AG04450 (cell line): ENCODE data around the gene GMIP. TPM values are rescaled to one million over a fixed set of nuclear protein-coding genes. Genes with fewer than 3 reads are reported as not detected.

Source experiments
- polyA plus RNA-seq: library from polyadenylated mRNA; depleted of rRNA; stranded (reverse); fragments of >200 nt; gene quantifications from 2 replicates; pipeline ENCODE4 v1.2.3, GENCODE V29; 2011; rRNA removed

GMIP gene
- polyA plus RNA-seq, 1 experiment: 3.1 TPM

Other genes with a start within 250 kb of the GMIP start
- gene GATAD2A, start 238.0 kb downstream of the GMIP start, polyA plus RNA-seq: 22.0 and 23.4 TPM in 2 replicates
- gene TSSK6, start 128.1 kb downstream of the GMIP start, polyA plus RNA-seq: 1.0 and 1.7 TPM in 2 replicates
- 388 and 454 TPM in 2 replicates for gene NDUFA13, start 127.4 kb downstream of the GMIP start, polyA plus RNA-seq
- gene YJEFN3, start 114.7 kb downstream of the GMIP start, polyA plus RNA-seq: 1.2 and 1.4 TPM in 2 replicates
- 0.20 and 0.25 TPM in 2 replicates for gene CILP2, start 105.4 kb downstream of the GMIP start, polyA plus RNA-seq
- 0.63 and 0.69 TPM in 2 replicates for gene PBX4, start 25.0 kb downstream of the GMIP start, polyA plus RNA-seq
- gene LPAR2, start 15.4 kb downstream of the GMIP start, polyA plus RNA-seq: 2.2 and 2.3 TPM in 2 replicates
- 9.4 and 13.4 TPM in 2 replicates for gene ATP13A1, start 20.0 kb upstream of the GMIP start, polyA plus RNA-seq
- 4.3 and 4.5 TPM in 2 replicates for gene ZNF101, start 25.2 kb upstream of the GMIP start, polyA plus RNA-seq
- 2.9 and 4.2 TPM in 2 replicates for gene ZNF14, start 89.5 kb upstream of the GMIP start, polyA plus RNA-seq
- gene ZNF506, start 178.1 kb upstream of the GMIP start, polyA plus RNA-seq: 10.4 and 14.2 TPM in 2 replicates
- gene ZNF253, start 222.2 kb upstream of the GMIP start, polyA plus RNA-seq: 2.8 and 4.2 TPM in 2 replicates